ENCODE measurements around the gene GRHPR.

DNA sequence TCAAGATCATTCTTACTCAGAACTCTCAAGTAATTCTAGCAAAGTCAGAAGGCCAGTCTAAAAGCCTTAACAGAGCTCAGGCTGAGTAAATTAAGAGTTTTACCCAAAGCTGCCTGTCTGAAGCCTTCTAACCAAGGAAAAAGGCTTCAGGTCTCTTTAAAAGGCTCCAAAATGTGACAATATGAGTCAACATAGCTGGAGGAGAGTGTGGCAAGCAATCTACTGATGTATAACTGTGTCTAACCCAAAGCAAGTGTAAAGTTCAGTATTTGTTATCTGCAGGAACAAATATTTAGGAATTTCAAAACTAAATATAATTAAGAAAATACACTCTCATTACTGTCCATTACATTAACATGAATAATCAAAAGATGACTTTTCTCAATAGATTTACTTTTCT lies 31.7 kb downstream of the GRHPR start:
- TF ChIP-seq POLR2AphosphoS5 (IDR thresholded peaks at IDR 0.05; ENCODE audit: borderline replicate concordance, low read depth, low read length) (no peak), EZH2 (IDR thresholded peaks at IDR 0.05) (no peak)

Data from SK-N-MC (cell line).